ENCODE results near the gene TUBB.
A peak's percentile ranks its signal among the peaks of the same experiment; 100 is the strongest.

The TUBB gene

GRCh38 chr6:30689985-30690384 lies 30.2 kb upstream of the TUBB start:
- Histone ChIP-seq H3K9me3 (replicated peaks; ENCODE audit: low read length) (no peaks in the 10 kb centered on the region), H3K9ac (ENCODE audit: low read depth, low read length) (peak overlapping the region; percentile 80), H3K36me3 (ENCODE audit: insufficient read depth, low read length) (peaks cover 9% of the 10 kb centered on the region), H3K27me3 (ENCODE audit: control insufficient read depth, insufficient read depth, low read length) (no peaks in the 10 kb centered on the region), H3K4me1 (ENCODE audit: control insufficient read depth, insufficient read depth, low read length) (peaks cover 43% of the 10 kb centered on the region), H3K4me2 (ENCODE audit: low read length) (peak overlapping the region; percentile 99), H3K4me3 (ENCODE audit: low read length) (peak overlapping the region; percentile 95)

- Histone ChIP-seq H3K9me3 (replicated peaks; ENCODE audit: low read length) (no peaks in the 10 kb centered on the region), H3K27me3 (ENCODE audit: control insufficient read depth, insufficient read depth, low read length) (no peaks in the 10 kb centered on the region), H3K9ac (ENCODE audit: low read depth, low read length) (peak within 1 kb of the TSS; percentile 80), H3K4me3 (ENCODE audit: low read length) (peak within 1 kb of the TSS; percentile 95), H3K4me2 (ENCODE audit: low read length) (peak within 1 kb of the TSS; percentile 99), H3K4me1 (ENCODE audit: control insufficient read depth, insufficient read depth, low read length) (peaks cover 45% of the 10 kb centered on the region), H3K36me3 (ENCODE audit: insufficient read depth, low read length) (peaks cover 3% of the 10 kb centered on the region)
Measured at GRCh38 chr6:30690403-30691207, 29.5 kb upstream of the TUBB start, which contains the start of gene NRM. NRM (minus strand) TSS chr6:30690984; CDS start chr6:30690974, 10 bp downstream.

- Histone ChIP-seq H3K36me3 (ENCODE audit: insufficient read depth, low read length) (no peaks in the 10 kb centered on the region), H3K9me3 (replicated peaks; ENCODE audit: low read length) (no peaks in the 10 kb centered on the region), H3K4me3 (ENCODE audit: low read length) (peak overlapping the region; percentile 95), H3K4me2 (ENCODE audit: low read length) (peak overlapping the region; percentile 99), H3K9ac (ENCODE audit: low read depth, low read length) (peak overlapping the region; percentile 80), H3K27me3 (ENCODE audit: control insufficient read depth, insufficient read depth, low read length) (no peaks in the 10 kb centered on the region), H3K4me1 (ENCODE audit: control insufficient read depth, insufficient read depth, low read length) (peaks cover 47% of the 10 kb centered on the region)
Measured at GRCh38 chr6:30691208-30691847, 28.8 kb upstream of the TUBB start.

GRCh38 chr6:30696432-30696831 lies 23.7 kb upstream of the TUBB start:
- no peak overlapping the region for H3K9ac ChIP-seq (ENCODE audit: low read depth, low read length)
- no peaks in the 10 kb centered on the region for H3K9me3 ChIP-seq (replicated peaks; ENCODE audit: low read length)
- H3K36me3 ChIP-seq (ENCODE audit: insufficient read depth, low read length), result peaks cover 12% of the 10 kb centered on the region
- H3K4me2 ChIP-seq (ENCODE audit: low read length), result no peak overlapping the region
- H3K4me3 ChIP-seq (ENCODE audit: low read length), result no peak overlapping the region
- no peaks in the 10 kb centered on the region for H3K27me3 ChIP-seq (ENCODE audit: control insufficient read depth, insufficient read depth, low read length)
- peaks cover 15% of the 10 kb centered on the region for H3K4me1 ChIP-seq (ENCODE audit: control insufficient read depth, insufficient read depth, low read length)

- Histone ChIP-seq H3K4me3 (ENCODE audit: low read length) (no peak overlapping the region), H3K27me3 (ENCODE audit: control insufficient read depth, insufficient read depth, low read length) (no peaks in the 10 kb centered on the region), H3K9ac (ENCODE audit: low read depth, low read length) (no peak overlapping the region), H3K9me3 (replicated peaks; ENCODE audit: low read length) (no peaks in the 10 kb centered on the region), H3K4me2 (ENCODE audit: low read length) (no peak overlapping the region), H3K36me3 (ENCODE audit: insufficient read depth, low read length) (peaks cover 36% of the 10 kb centered on the region), H3K4me1 (ENCODE audit: control insufficient read depth, insufficient read depth, low read length) (peaks cover 5% of the 10 kb centered on the region)
Measured at GRCh38 chr6:30700340-30700739, 19.8 kb upstream of the TUBB start.

- H3K4me3 ChIP-seq (ENCODE audit: low read length), result no peak overlapping the region
- H3K36me3 ChIP-seq (ENCODE audit: insufficient read depth, low read length), result peaks cover 49% of the 10 kb centered on the region
- no peak overlapping the region for H3K9ac ChIP-seq (ENCODE audit: low read depth, low read length)
Measured at GRCh38 chr6:30703011-30703410, 17.1 kb upstream of the TUBB start.

GRCh38 chr6:30703821-30704220 lies 16.3 kb upstream of the TUBB start:
- Histone ChIP-seq H3K36me3 (ENCODE audit: insufficient read depth, low read length) (peaks cover 54% of the 10 kb centered on the region), H3K4me3 (ENCODE audit: low read length) (no peak overlapping the region), H3K4me2 (ENCODE audit: low read length) (no peak overlapping the region), H3K9me3 (replicated peaks; ENCODE audit: low read length) (no peaks in the 10 kb centered on the region), H3K4me1 (ENCODE audit: control insufficient read depth, insufficient read depth, low read length) (no peaks in the 10 kb centered on the region), H3K9ac (ENCODE audit: low read depth, low read length) (no peak overlapping the region), H3K27me3 (ENCODE audit: control insufficient read depth, insufficient read depth, low read length) (no peaks in the 10 kb centered on the region)

More at GRCh38 chr6:30703011-30703410, 17.1 kb upstream of the TUBB start:
- H3K4me2 ChIP-seq (ENCODE audit: low read length), result no peak overlapping the region
- no peaks in the 10 kb centered on the region for H3K4me1 ChIP-seq (ENCODE audit: control insufficient read depth, insufficient read depth, low read length)
- H3K27me3 ChIP-seq (ENCODE audit: control insufficient read depth, insufficient read depth, low read length), result no peaks in the 10 kb centered on the region
- no peaks in the 10 kb centered on the region for H3K9me3 ChIP-seq (replicated peaks; ENCODE audit: low read length)

GRCh38 chr6:30705620-30706019 lies 14.5 kb upstream of the TUBB start:
- Histone ChIP-seq H3K36me3 (ENCODE audit: insufficient read depth, low read length) (peaks cover 45% of the 10 kb centered on the region), H3K4me2 (ENCODE audit: low read length) (no peak overlapping the region), H3K4me1 (ENCODE audit: control insufficient read depth, insufficient read depth, low read length) (no peaks in the 10 kb centered on the region), H3K9me3 (replicated peaks; ENCODE audit: low read length) (no peaks in the 10 kb centered on the region), H3K9ac (ENCODE audit: low read depth, low read length) (no peak overlapping the region), H3K27me3 (ENCODE audit: control insufficient read depth, insufficient read depth, low read length) (no peaks in the 10 kb centered on the region), H3K4me3 (ENCODE audit: low read length) (no peak overlapping the region)

- Histone ChIP-seq H3K4me2 (ENCODE audit: low read length) (no peak overlapping the region), H3K36me3 (ENCODE audit: insufficient read depth, low read length) (peaks cover 55% of the 10 kb centered on the region), H3K27me3 (ENCODE audit: control insufficient read depth, insufficient read depth, low read length) (no peaks in the 10 kb centered on the region), H3K4me3 (ENCODE audit: low read length) (no peak overlapping the region), H3K9ac (ENCODE audit: low read depth, low read length) (no peak overlapping the region), H3K4me1 (ENCODE audit: control insufficient read depth, insufficient read depth, low read length) (no peaks in the 10 kb centered on the region), H3K9me3 (replicated peaks; ENCODE audit: low read length) (no peaks in the 10 kb centered on the region)
Measured at GRCh38 chr6:30707281-30707850, 12.8 kb upstream of the TUBB start.

GRCh38 chr6:30709101-30709868 lies 10.9 kb upstream of the TUBB start:
- H3K9ac ChIP-seq (ENCODE audit: low read depth, low read length), result no peak overlapping the region
- no peaks in the 10 kb centered on the region for H3K27me3 ChIP-seq (ENCODE audit: control insufficient read depth, insufficient read depth, low read length)
- H3K4me2 ChIP-seq (ENCODE audit: low read length), result no peak overlapping the region
- H3K9me3 ChIP-seq (replicated peaks; ENCODE audit: low read length), result no peaks in the 10 kb centered on the region
- H3K4me1 ChIP-seq (ENCODE audit: control insufficient read depth, insufficient read depth, low read length), result no peaks in the 10 kb centered on the region
- H3K4me3 ChIP-seq (ENCODE audit: low read length), result no peak overlapping the region
- H3K36me3 ChIP-seq (ENCODE audit: insufficient read depth, low read length), result peaks cover 52% of the 10 kb centered on the region

GRCh38 chr6:30711758-30712380 lies 8.3 kb upstream of the TUBB start:
- H3K4me2 ChIP-seq (ENCODE audit: low read length), result no peak overlapping the region
- H3K27me3 ChIP-seq (ENCODE audit: control insufficient read depth, insufficient read depth, low read length), result no peaks in the 10 kb centered on the region
- H3K9ac ChIP-seq (ENCODE audit: low read depth, low read length), result no peak overlapping the region
- no peaks in the 10 kb centered on the region for H3K9me3 ChIP-seq (replicated peaks; ENCODE audit: low read length)
- H3K4me3 ChIP-seq (ENCODE audit: low read length), result no peak overlapping the region
- peaks cover 7% of the 10 kb centered on the region for H3K4me1 ChIP-seq (ENCODE audit: control insufficient read depth, insufficient read depth, low read length)
- H3K36me3 ChIP-seq (ENCODE audit: insufficient read depth, low read length), result peaks cover 48% of the 10 kb centered on the region
